ENCODE results near the gene PCDHB6. TPM values are rescaled to one million over a fixed set of nuclear protein-coding genes. Genes with fewer than 3 reads are reported as not detected.

The PCDHB6 gene
- total and polyA plus RNA-seq, 2 of the 13 experiments (the other 11 are each of a cell fraction or from before 2014, with no cell fraction given), result 0.01 to 0.04 TPM

GRCh38 chr5:141149812-141150211 is at the start of gene PCDHB6 (continued):
- TF ChIP-seq ZNF609 (CRISPR knock-in tag; IDR thresholded peaks at IDR 0.05; ENCODE audit: borderline replicate concordance), result no peak
- TF ChIP-seq ISL2 (CRISPR knock-in tag; IDR thresholded peaks at IDR 0.05), result 0 out of 2 replicates have a peak, but pooled peaks have one; percentile 7
- TF ChIP-seq HMGXB4 (CRISPR knock-in tag; IDR thresholded peaks at IDR 0.05; ENCODE audit: borderline replicate concordance in 1 of 2, low read depth in 1 of 2), result peak in 1 of 2 experiments; percentile 73; a peak in 2 of 4 replicates
- no peak for TF ChIP-seq ZNF24 (IDR thresholded peaks at IDR 0.05)
- no peak for TF ChIP-seq ZNF83 (CRISPR knock-in tag; IDR thresholded peaks at IDR 0.05; ENCODE audit: borderline replicate concordance)
- peak; percentile 34 for TF ChIP-seq STAG1 (CRISPR knock-in tag; IDR thresholded peaks at IDR 0.05)
- TF ChIP-seq JUND (CRISPR knock-in tag; IDR thresholded peaks at IDR 0.05), result no peak
- TF ChIP-seq CTCF (CRISPR knock-in tag; IDR thresholded peaks at IDR 0.05), result peak; percentile 72
- peak; percentile 42; the same call in 1 of the 2 replicates for TF ChIP-seq RAD21 (CRISPR knock-in tag; IDR thresholded peaks at IDR 0.05)
- no peak for TF ChIP-seq RFX3 (CRISPR knock-in tag; IDR thresholded peaks at IDR 0.05)
- peak; percentile 44 for TF ChIP-seq ZNF781 (CRISPR knock-in tag; IDR thresholded peaks at IDR 0.05; ENCODE audit: borderline replicate concordance, not compliant biosample characterization)
- TF ChIP-seq THYN1 (CRISPR knock-in tag; IDR thresholded peaks at IDR 0.05; ENCODE audit: borderline replicate concordance, low read depth), result no peak
- TF ChIP-seq ZNF747 (CRISPR knock-in tag; IDR thresholded peaks at IDR 0.05; ENCODE audit: borderline replicate concordance), result no peak
